ENCODE results near the gene ADK.

The ADK gene

DNA sequence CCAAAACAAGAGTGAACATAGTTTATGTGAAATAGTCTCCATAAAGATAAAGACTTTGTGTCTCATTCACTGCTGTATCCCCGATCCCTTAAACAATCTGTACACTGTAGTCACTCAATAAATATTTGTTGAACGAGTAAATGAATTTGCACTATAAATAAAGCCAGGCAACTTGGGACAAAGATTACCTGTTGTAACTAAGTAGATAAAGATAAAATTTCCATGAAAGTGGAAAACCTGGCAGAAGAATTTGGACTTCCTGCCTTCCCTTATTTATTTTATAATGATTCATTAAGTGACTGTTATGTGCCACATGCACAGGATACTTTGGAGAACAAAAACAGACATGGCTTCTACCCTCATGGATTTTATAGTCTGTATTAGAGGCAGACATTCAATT is 397.7 kb downstream of the ADK start:
- H4K20me1 ChIP-seq (ENCODE audit: insufficient read depth, low read length, poor library complexity, severe bottlenecking): no peaks in the 10 kb centered on the region
- H3K4me2 ChIP-seq (ENCODE audit: low read depth, low read length, poor library complexity, severe bottlenecking): no peak overlapping the region
- TF ChIP-seq EZH2phosphoT487 (IDR thresholded peaks at IDR 0.05; ENCODE audit: borderline replicate concordance) (no peak), CTCF (conservative IDR thresholded peaks at IDR 0.05; ENCODE audit: low read length) (no peak)

GRCh38 chr10:74556072-74556705 is 405.2 kb downstream of the ADK start:
- Histone ChIP-seq H3K36me3 (ENCODE audit: insufficient read depth, low read length) (no peaks in the 10 kb centered on the region), H3K9me3 (ENCODE audit: insufficient read depth, low read depth, low read length) (no peaks in the 10 kb centered on the region), H3K4me2 (ENCODE audit: low read depth, low read length, poor library complexity, severe bottlenecking) (no peak overlapping the region), H3K27me3 (ENCODE audit: insufficient read depth, low read length, poor library complexity, severe bottlenecking) (no peaks in the 10 kb centered on the region), H3K4me3 (ENCODE audit: low read length, poor library complexity, severe bottlenecking) (no peak overlapping the region), H3K79me2 (ENCODE audit: insufficient read depth, low read length) (no peaks in the 10 kb centered on the region), H3F3A (ENCODE audit: low read depth) (no peaks in the 10 kb centered on the region), H3K9ac (ENCODE audit: low read depth, low read length, poor library complexity, severe bottlenecking) (no peak overlapping the region), H2AFZ (ENCODE audit: low read length) (no peak overlapping the region), H3K9me2 (replicated peaks; ENCODE audit: low read depth, low read length) (no peaks in the 10 kb centered on the region), H3K4me1 (ENCODE audit: insufficient read depth, low read length, poor library complexity, severe bottlenecking) (no peaks in the 10 kb centered on the region), H4K20me1 (ENCODE audit: insufficient read depth, low read length, poor library complexity, severe bottlenecking) (no peaks in the 10 kb centered on the region)
- TF ChIP-seq EZH2phosphoT487 (IDR thresholded peaks at IDR 0.05; ENCODE audit: borderline replicate concordance): no peak
- TF ChIP-seq CTCF (conservative IDR thresholded peaks at IDR 0.05; ENCODE audit: low read length): 0 out of 2 replicates have a peak, but pooled peaks have one; percentile 11

More for the DNA sequence above, 397.7 kb downstream of the ADK start:
- Histone ChIP-seq H3K27me3 (ENCODE audit: insufficient read depth, low read length, poor library complexity, severe bottlenecking) (no peaks in the 10 kb centered on the region), H3K9me3 (ENCODE audit: insufficient read depth, low read depth, low read length) (no peaks in the 10 kb centered on the region), H3K4me3 (ENCODE audit: low read length, poor library complexity, severe bottlenecking) (no peak overlapping the region), H3K9ac (ENCODE audit: low read depth, low read length, poor library complexity, severe bottlenecking) (no peak overlapping the region), H3K79me2 (ENCODE audit: insufficient read depth, low read length) (no peaks in the 10 kb centered on the region), H3K9me2 (replicated peaks; ENCODE audit: low read depth, low read length) (no peaks in the 10 kb centered on the region), H2AFZ (ENCODE audit: low read length) (no peak overlapping the region), H3K36me3 (ENCODE audit: insufficient read depth, low read length) (no peaks in the 10 kb centered on the region), H3K4me1 (ENCODE audit: insufficient read depth, low read length, poor library complexity, severe bottlenecking) (peaks cover 7% of the 10 kb centered on the region), H3F3A (ENCODE audit: low read depth) (no peaks in the 10 kb centered on the region)

- no peaks in the 10 kb centered on the region for H3K27me3 ChIP-seq (ENCODE audit: insufficient read depth, low read length, poor library complexity, severe bottlenecking)
- H3F3A ChIP-seq (ENCODE audit: low read depth): no peaks in the 10 kb centered on the region
- TF ChIP-seq EZH2phosphoT487 (IDR thresholded peaks at IDR 0.05; ENCODE audit: borderline replicate concordance): no peak
- no peak for TF ChIP-seq CTCF (conservative IDR thresholded peaks at IDR 0.05; ENCODE audit: low read length)
- no peak overlapping the region for H3K9ac ChIP-seq (ENCODE audit: low read depth, low read length, poor library complexity, severe bottlenecking)
- H3K9me2 ChIP-seq (replicated peaks; ENCODE audit: low read depth, low read length): no peaks in the 10 kb centered on the region
- H4K20me1 ChIP-seq (ENCODE audit: insufficient read depth, low read length, poor library complexity, severe bottlenecking): no peaks in the 10 kb centered on the region
- no peak overlapping the region for H2AFZ ChIP-seq (ENCODE audit: low read length)
- no peaks in the 10 kb centered on the region for H3K4me1 ChIP-seq (ENCODE audit: insufficient read depth, low read length, poor library complexity, severe bottlenecking)
- no peak overlapping the region for H3K4me3 ChIP-seq (ENCODE audit: low read length, poor library complexity, severe bottlenecking)
- no peaks in the 10 kb centered on the region for H3K36me3 ChIP-seq (ENCODE audit: insufficient read depth, low read length)
- H3K79me2 ChIP-seq (ENCODE audit: insufficient read depth, low read length): no peaks in the 10 kb centered on the region
- H3K4me2 ChIP-seq (ENCODE audit: low read depth, low read length, poor library complexity, severe bottlenecking): no peak overlapping the region
- no peaks in the 10 kb centered on the region for H3K9me3 ChIP-seq (ENCODE audit: insufficient read depth, low read depth, low read length)
Observed at GRCh38 chr10:74557098-74557497, 406.1 kb downstream of the ADK start.

All from Loucy (cell line).